NCI-H2171 (cell line): Measurements from ENCODE around the gene MBOAT1.
A peak's percentile ranks its signal among the peaks of the same experiment; 100 is the strongest.
"Not testable (repeated sequence)": the region's sequence is repeated elsewhere in the genome, so short reads cannot be mapped to it uniquely, and the experiment has no call there.

ENCODE experiments used
- DNase-seq: peaks from one replicate; lab custom pipeline; 2025; lab: John Stamatoyannopoulos, UW

The MBOAT1 gene

DNA sequence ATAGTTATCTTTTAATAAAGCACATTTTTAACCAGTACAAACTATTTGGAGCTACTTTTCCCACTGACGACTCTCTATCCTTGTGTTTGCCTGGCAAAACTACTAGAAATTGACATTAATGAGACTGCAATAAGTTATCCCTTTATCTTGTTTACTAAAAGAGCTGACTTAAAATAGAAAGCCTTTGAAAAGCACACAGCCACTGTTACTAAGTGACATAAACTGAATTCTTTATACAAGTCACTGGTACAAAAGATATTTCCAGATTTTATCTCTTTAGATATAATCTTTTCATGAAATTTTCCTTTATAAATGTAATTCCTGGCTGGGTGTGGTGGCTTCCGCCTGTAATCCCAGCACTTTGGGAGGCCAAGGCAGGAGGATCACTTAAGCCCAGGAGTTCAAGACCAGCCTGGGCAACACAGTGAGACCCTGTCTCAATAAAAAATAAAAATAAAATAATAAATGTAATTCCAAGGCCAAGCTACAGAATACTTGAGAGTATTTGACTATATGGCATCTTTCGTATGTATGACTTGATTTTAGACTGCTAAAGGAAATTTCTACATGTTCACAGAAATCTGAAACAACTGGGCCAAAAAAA lies 9.5 kb downstream of the MBOAT1 start:
- no peak for DNase-seq

DNA sequence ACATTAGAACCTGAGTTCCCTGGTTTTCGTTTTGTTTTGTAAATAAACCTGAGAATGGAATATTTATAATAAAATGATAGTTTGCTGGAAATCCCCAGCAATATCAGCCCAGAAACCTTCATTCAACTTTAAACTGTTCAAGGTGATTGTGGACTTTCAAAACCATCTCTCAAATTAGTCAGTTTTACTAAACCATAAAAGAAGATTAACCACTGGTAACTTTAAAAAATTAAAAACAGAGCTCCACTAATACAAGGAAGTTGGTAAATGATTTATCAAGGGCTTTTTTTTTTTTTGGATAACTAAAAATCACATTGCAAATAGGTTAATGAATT lies 10.0 kb downstream of the MBOAT1 start:
- DNase-seq, result no peak

DNA sequence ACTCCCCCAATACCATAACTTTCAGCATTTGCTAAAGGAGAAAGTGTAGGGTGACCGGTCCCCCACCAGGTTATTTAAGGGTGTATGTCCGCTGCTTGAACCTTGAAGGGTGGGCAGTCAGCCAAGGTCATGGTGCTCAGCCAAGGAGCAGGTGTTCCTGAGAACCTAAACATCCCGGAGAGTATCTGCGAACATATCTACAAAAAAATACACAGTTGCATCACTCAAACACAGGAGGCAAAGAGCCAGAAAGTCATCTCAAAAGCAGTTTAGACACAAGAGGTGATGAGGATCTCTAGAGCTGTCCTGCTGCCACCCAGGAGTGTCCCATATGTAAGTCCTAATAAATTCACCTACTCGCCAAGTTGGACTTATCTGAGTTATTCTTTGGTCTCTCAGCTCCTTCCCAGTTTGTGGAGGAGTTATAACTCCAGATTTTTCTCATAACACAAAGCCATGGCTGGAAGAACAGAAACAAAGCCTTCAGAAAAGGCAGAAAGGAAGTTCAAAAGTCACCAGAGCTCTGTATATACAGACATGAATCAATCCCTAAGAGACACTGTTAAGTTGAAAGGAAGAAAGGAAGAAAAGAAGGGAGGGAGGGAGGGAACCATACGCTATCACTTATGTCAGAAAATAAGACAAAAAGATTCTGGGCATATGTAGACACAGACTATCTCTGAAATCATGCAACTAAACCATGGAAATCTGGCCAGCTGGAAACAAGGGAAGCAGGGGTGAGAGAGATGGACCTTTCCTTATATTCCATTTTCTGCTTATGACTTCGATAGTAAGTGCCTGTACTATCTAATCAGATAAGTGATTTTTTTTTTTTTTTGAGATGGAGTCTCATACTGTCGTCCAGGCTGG lies 11.3 kb downstream of the MBOAT1 start:
- no peak for DNase-seq

DNA sequence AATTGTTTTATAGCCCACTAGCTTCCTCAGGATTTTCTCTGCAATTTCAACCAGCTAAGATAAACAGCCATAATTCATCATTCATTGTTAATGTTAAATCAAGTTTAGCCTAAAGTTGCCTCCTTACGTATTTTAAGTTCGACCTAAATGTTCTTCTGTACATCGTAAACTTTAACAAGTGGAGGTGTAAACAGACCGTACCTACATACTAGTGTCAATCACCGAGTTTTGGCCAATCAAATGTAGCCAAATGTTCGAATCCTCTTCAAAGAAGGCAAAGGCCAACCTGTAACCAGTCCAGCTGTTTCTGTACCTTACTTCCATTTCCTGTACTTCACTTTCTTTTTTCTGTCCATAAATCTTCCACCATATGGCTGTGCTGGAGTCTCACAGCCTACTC lies 13.5 kb downstream of the MBOAT1 start:
- DNase-seq, result no peak

DNA sequence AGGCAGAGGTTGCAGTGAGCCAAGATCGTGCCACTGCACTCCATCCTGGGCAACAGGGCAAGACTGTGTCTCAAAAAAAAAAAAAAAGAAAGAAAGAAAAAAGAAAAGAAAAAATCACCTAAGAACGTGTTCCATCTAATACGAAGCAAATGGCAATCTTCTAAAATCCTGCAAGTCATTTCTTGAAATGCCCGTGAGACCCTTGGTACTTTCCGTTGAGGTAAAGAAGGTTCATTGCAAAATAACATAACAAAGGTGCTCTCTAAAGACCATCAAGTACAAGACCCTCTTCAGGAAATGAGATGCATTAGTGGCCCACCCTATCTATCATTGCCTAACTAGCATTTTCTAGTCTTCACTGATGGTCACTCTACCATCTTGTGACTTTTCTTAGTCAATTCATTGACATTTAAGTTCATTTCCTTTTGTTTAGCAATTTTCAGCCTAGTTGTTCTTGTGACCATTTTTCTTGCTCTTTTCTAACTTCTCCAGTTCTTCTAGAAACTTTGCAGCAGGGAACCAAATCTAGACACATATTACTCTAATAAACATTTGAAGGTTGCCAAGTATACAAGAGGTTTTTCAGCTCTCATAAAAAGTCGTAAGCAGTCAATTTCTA lies 14.0 kb downstream of the MBOAT1 start:
- no peak for DNase-seq

DNA sequence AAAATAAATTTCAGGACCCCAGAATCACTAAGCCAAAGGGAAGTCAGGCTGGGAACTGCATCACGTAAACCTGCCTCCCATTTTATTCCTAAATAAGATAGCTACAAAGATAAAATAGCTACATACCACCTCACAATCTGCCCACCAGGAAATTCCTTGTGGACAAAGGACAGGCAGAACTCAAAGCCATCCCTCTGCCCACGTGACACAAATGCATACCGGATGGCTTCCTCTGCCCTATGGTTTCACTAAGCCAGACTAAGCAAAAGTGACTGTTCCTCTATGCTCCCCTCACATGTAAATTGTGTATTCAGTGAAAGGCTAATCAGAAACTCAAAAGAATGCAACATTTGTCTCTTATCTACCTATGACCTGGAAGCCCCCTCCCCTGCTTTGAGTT lies 15.0 kb downstream of the MBOAT1 start:
- no peak for DNase-seq

DNA sequence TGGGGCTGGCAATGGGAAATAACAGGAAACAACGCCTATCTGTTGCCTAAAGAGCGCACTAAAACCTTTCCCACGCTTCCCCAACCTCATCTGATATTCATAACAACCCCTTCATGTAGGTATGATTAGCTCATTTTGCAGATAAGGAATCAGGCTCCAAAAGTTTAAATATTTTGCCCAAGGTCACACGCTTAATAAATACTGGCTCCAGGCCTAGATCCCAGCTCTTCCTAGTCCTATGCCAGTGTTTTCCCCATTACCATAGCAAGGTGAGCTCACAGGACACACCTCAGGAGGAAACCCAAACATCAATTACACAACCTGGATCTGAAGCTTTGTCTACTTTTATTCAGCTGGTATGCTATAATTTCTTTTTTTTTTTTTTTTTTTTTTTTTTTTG lies 19.6 kb downstream of the MBOAT1 start:
- no peak for DNase-seq

DNA sequence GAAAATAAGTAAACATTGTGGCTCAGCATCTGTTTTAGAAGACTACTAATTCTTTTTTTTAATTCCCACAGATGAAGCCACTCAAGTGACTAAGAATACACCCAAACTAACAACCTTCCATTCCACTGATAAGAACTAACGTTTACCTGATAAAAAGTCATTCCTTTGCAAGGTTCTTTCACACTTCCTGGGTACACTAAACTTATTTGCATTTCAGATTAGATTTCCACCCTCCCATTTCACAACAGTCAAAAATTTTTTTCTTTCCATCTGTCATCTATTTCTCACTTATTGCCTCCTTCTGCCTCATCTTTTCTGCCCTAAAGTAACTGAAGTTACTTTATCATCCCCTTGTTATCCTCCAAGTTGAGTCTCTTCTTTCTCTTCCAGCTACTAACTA lies 20.3 kb downstream of the MBOAT1 start:
- no peak for DNase-seq

DNA sequence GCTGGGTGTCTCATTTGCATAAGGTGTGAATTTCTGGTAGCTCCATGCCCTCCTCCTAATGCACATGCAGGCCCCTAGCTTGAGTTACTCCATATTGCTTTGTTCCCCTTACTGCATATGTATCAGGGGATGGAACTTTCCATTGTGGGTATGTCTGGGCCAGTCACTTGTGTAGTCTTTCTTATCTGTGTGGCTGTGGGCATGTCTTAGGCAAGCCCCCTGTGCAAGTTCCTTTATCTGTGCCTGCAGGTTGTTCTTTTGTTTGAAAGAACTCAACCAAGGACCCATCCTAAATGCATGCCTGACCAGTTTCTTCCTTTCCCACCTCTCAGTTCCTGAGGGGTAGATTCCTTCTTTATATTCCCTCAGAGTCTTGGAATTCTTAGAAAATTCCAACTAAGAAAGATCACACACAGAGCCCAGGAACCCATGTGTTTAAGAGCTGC lies 23.6 kb downstream of the MBOAT1 start:
- no peak for DNase-seq

DNA sequence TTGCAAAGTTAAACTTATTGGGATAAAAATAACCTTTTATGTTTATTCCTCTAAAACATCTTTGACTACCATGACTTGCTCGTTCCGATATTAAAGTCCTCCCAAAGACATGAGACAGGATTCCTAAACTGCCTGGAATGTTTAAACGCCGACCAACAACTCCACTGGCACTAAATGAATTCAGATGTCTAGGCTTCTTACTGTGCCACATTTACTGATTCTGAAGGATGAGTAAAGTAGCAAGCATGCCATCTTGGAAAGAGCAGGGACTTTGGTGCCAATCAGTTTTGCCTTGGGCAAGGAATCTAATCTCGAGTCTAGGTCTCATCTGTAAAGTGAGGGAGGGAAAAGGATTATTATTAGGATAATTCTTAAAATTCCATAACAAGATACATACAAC lies 25.3 kb downstream of the MBOAT1 start:
- DNase-seq, result no peak

DNA sequence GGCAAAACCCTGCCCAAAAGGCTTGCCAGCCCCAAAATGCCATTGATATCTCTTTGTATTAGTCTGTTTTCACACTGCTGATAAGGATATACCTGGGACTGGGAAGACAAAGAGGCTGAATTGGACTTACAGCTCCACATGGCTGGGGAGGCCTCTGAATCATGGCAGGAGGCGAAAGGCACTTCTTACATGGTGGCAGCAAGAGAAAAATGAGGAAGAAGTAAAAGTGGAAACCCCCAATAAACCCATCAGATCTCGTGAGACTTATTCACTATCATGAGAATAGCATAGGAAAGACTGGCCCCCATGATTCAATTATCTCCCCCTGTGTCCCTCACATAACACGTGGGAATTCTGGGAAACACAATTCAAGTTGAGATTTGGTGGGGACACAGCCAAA lies 28.6 kb downstream of the MBOAT1 start:
- DNase-seq, result no peak

DNA sequence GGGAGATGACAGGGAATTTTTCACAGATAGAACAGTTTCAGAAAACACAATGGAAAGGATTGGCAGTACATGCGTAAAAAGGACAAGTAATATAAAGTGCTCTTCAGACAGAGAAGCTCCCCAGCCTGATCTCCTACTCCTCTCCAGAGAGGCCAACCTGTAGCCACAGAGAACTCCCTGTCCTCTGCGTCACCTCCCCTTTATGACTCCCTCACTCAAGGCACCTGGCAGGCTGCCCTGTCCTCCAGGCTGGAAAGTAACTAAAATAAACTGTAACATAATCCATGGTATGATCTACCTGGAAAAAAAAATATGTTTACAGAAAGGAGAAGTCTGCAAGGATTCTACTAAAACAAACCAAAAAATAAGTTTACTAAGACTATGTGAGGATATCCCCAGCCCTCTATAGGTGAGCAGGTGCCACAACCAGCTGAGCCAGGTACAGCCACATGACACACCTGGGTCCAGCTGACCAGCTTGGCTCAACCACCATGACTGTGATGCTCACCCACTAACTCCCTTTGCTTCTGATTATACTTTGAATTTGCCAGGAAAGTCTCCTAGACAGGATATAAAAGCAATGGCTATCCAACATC lies 29.2 kb downstream of the MBOAT1 start:
- peak; percentile 67 for DNase-seq

DNA sequence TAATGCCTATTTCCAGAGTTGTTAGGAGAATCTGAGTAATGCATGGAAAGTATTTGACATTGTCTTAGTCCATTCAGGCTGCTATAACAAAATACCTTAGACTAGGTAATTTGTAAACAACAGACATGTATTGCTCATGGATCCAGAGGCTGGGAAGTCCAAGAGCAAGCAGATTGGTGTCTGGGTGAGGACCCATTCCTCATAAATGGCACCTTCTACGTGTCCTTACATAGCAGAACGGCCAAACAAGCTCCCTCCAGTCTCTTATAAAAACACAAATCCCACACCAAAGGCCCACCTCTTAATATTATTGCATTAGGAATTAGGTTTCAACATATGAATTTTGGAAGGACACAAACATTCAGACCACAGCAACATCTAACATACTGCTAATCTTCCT lies 30.2 kb downstream of the MBOAT1 start:
- DNase-seq, result no peak

DNA sequence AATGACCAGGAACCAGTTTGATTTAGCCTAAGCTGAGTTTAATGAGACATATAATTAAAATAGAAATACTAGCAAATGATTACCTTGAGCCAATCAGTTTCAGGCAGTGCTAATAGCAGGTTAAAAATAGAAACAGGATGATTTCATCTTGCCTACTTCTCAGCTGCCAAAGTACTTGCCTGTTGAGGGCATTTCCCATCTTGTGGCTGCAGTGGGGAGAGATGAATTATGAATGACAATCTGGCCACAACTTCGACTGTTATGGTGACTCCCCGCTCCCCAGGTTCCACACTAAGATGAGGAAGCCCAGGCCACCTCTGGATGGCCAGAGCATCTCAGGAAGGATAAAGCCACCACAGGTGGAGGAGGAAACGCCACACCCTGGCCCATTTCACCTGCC lies 31.3 kb downstream of the MBOAT1 start:
- DNase-seq, result no peak

DNA sequence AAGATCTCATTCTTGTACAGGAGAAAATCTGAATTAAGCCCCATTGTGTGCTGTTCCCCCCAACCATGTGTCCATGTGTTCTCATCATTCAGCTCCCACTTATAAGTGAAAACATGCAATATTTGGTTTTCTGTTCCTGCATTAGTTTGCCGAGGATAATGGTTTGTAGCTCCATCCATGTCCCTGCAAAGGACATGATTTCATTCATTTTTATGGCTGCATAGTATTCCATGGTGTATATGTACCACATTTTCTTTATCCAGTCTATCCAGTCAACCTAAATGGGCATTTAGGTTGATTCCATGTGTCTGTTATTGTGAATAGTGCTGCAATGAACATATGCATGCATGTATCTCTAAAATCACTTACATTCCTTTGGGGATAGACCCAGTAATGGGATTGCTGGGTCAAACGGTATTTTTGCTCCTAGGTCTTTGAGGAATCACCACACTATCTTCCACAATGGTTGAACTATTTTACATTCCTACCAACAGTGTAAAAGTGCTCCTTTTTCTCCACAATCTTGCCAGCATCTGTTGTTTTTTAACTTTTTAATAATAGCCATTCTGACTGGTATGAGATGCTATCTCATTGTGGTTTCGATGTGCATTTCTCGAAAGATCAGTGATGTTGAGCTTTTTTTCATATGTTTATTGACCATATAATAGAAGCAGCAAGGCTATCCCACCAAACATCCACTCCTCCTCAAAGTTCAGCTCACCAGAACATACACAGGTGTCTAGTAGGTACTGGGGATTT lies 32.8 kb downstream of the MBOAT1 start:
- DNase-seq, result not testable (repeated sequence)

DNA sequence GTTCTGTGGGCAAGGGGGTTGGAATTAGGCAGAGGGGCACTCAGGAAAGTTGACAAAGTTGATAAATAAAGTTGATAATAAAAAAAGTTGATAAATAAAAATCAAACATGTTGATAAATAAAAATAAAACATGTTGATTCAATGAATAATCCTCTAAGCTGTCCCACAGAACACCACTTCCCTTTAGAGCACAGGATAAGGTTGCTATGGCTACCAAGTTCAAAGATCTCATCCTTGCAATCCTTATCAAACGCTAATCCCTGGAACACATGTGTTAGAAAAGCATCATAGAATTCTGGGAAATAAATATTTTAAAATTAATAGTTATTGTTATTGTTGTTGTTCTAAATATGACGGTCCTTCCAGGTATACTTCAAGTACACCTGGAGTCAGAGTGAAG lies 33.9 kb downstream of the MBOAT1 start:
- DNase-seq, result no peak

DNA sequence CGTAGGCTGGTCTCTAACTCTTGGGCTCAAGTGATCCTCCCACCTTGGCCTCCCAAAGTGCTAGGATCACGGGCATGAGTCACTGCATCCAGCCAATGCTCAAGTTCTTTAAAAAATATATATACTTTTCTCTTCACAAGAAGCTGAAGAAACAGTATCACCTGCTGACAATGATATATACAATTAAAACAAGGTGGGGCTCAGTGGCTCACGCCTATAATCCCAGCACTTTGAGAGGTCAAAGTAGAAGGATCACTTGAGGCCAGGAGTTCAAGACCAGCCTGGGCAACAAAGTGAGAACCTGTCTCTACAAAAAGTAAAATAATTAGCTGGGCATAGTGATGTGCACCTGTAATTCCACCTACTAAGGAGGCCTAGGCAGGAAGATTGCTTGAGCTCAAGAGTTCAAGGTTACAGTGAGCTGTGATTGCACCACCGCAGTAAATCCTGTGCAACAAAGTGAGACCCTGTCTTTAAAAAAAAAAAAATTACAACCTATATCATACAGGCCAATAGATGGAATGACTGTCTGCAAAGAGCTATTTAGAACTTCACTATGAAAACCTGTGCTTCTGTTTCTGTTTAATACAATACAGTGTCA lies 36.4 kb downstream of the MBOAT1 start:
- DNase-seq, result no peak

DNA sequence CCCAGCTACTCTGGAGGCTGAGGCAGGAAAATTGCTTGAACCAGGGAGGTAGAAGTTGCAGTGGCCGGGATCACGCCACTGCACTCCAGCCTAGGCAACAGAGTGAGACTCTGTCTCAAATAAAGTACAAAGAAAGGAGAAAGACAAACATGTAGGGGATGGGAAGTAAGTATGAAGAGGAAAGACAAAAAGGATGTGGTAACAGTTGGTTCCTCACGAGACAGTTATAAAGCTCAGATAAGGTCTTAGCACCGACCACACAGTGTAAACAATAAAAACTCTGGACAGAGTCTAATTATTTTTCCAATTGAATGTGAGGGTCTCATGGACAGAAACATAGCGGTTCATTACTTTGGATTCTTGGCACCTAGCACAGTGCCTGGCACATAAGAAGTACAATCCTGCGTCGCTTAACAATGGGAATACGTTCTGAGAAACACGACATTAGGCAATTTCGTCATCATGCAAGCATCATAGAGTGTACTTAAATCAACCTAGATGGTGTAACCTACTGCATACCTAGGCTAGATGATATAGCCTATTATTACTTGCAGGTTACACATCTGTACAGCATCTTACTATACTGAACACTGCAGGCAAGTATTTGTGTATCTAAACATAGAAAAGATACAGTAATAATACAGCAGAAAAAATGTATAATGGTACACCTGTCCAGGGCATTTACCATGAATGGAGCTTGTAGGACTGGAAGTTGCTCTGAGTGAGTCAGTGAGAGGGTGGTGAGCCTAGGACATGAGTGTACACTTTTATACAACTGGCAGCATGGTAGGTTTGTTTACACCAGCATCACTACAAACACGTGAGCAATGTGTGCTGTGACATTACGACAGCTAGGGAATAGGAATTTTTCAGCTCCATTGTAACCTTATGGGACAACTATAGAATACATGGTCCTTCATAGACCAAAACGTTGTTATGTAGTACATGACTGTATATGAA lies 38.2 kb downstream of the MBOAT1 start:
- DNase-seq, result no peak

DNA sequence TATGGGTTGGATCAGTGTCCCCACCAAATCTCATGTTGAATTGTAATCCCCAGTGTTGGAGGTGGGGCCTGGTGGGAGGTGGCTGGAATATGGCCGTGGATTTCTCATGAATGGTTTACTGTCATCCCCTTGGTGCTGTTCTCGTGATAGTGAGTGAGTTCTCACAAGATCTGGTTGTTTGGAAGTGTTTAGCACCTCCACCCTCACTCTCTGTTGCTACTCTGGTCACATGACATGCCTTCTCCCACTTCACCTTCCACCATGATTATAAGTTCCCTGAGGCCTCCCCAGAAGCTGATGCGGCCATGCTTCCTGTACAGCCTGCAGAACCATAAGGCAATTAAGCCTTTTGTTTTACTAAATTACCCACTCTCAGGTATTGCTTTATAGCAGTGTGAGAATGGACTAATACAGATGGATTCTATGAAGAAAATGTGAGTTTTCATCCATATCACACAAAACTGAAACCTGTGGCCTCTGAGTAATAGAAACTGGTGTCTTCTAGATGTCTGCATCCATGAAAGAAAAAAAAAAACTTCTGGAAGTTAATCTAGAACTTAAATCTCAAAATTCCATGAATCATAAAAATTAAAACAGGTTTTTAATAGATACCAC lies 39.3 kb downstream of the MBOAT1 start:
- DNase-seq, result no peak

DNA sequence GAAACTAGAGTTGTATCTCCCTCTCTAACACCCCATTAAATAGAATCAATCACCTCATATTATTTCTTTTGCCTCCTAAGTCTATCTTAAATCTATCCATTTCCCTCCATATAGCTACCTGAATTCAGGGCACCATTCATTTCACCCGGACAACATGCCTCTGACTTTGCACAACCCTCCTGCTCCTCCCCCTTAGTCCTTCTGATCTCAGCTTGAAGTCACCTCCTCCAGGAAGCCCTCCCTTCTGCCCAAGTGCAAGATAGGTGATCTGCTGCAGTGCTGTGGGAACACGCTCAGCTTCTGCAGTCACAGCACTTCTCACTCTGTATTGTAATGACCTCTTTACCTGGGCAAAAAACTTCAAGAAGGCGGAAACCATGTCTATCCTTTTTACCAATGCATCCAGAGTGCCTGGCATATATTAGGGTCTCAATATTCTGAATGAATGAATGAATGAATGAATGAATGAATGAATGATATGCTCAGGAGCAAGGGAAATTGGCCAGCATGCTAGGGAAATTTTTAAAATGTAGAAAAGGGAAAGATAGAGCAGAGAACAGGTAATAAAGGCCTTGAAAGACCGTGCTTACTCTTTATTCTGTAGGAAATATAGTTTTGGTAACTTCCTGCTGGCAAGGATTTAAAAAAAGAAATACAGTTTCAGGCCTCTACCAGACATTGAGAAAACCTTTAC lies 41.7 kb downstream of the MBOAT1 start:
- no peak for DNase-seq
